ENCODE data around the gene CNMD. TPM values are rescaled to one million over a fixed set of nuclear protein-coding genes. Genes with fewer than 3 reads are reported as not detected.

The CNMD gene
- total RNA-seq (2014; rRNA removed; shearing (Covaris generic)) = not detected in 2 replicates

DNA sequence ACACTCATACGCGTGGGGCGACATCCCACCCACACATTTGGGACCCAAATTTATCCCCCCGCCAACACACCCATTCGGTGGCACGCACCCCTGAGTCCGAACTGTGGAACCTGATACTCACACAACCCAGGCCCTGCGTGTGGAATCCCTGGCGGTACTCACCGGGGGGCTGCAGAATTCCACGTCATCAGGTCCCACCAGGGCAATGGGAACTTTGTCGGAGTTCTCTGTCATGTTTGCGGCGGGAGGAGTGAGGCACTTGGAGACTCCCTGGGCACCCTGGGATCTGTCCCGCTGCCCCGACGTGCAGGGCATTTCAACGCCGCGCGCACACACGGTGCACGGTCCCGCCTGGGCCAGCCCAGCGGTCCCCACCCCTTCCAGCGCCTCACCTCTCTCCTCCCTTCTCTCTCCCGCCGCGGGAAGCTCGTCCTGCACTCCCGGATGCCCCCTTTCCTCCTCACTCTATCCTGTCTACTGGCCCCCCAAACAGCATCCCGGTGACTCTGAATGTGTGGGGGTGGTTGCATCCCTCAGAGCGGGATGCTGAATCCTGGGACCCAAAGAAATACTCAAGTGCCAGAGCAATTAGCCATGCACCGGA is at the start of gene CNMD:
Gene CNMD (minus strand): TSS at position 353 of the 604 bp plus-strand sequence. CDS start 119 bp downstream, at position 234.
- peak; percentile 1 for DNase-seq (ENCODE audit: low read depth)

GRCh38 chr13:52788011-52788410 is 48.4 kb upstream of the CNMD start:
- no peak for DNase-seq (ENCODE audit: low read depth)

DNA sequence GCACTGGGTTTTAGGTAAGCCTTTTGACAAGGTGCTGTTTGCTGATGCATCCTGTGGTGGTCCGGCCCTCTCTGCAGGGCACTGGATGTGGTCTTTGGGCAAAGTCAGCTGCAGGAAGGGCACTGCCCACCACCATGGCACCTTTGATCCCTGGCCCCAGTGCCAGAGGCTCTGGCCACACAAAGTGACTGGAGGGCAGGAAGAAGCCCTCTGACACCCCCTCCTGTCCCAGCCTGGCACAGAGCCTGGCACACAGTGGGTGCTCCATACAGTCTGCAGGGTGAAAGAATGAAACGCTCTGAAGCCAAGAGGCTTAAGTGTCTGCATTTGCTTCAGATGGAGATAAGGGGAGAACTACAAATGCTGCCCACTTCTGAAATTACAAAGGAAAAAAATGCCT is 47.6 kb upstream of the CNMD start:
- no peak for DNase-seq (ENCODE audit: low read depth)

- DNase-seq (ENCODE audit: low read depth) = peak; percentile 40
Observed at GRCh38 chr13:52786766-52787165, 47.1 kb upstream of the CNMD start.

DNA sequence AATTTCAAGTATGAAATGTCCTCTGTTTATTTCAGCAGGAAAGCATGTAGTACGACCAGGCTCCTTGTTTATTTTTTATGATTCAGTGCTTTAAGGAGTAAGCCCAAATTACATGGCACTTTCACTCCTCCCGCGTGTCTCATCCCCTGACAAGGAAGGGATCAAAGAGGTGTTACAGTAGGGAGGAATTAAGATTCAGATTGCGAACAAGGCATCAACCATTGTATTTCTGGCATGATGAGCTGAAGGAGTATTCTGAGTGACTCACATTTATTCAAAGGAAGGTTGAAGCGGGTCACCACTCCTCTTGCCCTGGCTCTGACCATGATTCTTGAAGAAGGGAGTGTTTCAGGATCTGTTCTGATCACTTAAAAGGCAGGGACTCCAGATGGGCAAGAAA is 46.1 kb upstream of the CNMD start:
- DNase-seq (ENCODE audit: low read depth) = no peak

DNA sequence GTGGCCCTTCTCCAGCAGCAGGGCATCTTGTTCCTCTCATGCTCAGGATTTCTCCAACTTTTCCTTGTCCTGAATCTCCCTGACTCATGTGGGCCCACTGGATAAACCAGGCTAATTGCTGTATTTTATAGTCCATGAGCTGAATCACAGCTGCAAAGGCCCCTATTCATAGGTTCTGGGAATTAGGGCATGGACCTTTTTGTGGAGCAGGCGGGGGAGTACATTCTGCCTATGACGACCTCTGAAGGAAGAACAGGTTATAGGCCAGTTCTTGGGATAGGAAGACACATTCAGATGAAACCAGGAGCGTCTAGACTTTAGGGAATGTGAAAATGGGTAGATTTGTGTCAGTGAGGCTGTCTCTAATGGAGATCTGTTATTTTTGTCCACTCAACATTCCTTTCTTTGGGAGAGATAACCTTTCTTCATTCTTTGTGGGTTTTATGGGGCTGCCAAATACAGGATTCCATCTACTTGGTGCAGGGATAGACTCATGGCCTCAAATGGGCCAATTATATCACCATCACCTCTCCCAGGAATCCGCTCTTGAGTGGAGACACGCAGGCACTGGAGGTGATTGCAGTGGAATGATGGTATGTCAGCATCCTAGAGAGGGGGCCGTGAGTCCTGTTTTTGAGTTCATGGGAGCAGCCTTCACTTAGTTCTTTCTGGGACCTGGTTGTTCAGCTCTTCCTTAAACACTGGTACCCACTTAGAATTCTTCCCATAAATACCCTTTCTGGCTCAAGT is 45.1 kb upstream of the CNMD start:
- no peak for DNase-seq (ENCODE audit: low read depth)

GRCh38 chr13:52783943-52784342 is 44.3 kb upstream of the CNMD start:
- DNase-seq (ENCODE audit: low read depth) = no peak

DNA sequence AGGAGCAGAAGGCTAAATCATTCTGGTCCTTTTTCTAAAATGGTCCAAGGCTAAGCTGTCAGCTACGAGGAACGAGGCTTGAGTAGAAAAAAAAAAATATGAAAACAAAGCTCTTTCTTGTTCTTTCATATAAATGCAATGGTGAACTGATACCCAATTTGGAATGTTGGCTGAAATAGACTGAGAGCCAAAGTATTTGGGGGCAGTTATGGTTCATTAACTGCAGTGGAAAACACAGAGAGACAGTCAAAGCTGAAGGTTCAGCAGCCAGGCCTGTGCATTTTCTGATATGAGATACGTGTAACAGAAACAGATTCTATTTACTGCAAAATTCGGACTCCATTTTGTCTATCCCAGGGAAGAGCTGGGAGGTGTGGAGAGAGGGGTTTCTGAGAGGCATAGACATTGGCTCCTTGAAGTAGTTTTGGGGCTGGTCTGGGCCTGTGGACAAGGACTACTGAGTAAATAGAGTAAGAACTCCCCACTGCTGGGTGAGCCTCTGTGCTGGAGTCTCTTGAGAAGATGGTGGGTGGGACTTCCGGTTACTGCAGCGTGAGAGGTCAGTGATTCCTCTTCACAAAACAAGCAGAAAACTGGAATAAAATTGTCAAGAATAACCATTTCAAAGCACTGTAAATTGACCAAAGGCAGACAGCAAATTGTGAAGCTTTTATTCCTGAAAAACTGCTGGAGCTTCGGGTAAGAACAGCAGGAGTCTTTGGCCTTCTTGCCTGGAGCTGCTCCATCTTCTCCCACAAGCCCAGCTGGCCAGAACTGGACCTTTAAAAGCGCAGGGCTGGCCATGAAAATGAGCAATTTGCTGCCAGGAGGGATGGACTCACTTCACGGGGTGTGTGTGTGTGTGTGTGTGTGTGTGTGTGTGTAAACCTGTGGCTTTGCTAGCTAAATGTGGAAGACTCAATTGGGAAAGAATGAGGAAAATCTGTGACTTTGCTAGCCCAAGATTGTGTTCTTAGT is 43.1 kb upstream of the CNMD start:
- no peak for DNase-seq (ENCODE audit: low read depth)

DNA sequence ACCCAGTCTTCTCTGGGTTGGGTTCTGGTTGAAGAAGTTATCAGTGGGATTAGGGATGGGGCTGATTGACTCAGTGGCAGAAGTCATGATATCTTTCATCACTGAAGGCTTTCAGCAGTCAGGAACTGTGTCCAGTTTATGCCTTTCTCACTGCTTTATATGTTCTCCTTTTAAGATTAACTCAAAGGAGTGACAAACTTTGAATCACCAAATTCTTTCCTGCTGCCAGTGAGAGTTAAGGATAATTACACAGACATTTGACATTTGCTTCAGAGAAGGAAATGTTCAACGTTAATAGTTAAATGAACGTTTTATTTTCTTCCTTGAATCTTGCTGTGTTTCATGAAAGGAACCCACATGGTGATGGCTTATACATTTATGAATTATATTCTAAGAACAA is 41.0 kb upstream of the CNMD start:
- no peak for DNase-seq (ENCODE audit: low read depth)

DNA sequence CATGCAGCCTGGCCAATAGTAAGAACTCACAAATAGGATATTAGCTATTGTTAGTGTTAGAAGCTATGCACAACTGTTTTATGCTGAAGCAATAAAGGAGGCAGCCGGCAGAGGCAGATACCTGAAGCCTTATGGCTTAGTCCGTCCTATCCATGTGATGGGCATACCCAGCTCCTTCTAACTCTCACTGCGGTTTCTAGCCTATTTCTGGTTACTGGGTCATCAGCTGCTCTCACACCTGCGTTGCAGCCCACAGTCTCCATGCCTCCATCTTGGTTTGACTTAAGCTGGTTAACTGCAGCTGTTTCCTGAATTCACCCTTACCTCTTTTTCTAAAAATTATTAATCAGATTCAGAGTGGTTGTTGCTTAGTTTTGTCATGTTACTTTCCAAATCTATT is 40.5 kb upstream of the CNMD start:
- DNase-seq (ENCODE audit: low read depth) = no peak

DNA sequence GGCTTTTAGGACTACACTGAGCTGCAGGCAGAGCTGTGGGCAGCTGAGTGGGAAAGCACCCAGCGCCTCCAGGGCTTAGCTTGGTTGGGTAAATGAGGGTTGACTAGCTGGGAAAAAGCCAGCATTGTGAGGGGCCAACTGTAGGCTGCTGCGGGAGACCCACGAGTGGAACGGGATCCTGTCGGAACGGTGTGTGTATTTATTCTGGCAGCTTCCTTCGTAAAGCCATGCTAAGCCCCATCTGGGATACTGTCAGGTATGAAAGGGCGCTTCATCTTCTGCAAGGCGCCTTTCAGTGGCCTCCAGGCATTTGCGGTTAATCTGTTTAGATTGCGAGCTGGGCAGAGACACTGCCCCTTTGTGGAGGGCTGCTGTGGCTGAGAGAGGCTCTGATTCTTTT is 39.5 kb upstream of the CNMD start:
- DNase-seq (ENCODE audit: low read depth) = peak; percentile 9

DNA sequence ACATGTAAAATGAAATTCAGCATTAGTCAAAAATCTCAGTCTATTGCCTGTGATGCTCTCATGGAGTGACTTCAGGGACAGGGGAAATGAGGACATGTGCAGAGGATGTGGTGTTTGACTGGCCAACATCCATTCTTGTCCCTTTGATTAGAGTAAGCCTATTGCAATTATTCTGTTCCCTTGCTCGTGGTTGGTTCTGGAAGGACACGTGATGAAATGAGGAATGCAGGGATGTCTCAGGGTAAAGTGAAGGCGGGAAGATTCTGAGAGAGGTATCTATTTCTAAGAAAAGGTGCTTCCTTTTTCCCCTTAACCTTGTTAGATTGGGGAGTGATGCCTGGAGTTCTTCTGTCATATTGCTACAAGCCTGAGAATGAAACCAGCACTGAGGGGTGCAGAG is 37.1 kb upstream of the CNMD start:
- DNase-seq (ENCODE audit: low read depth) = no peak

DNA sequence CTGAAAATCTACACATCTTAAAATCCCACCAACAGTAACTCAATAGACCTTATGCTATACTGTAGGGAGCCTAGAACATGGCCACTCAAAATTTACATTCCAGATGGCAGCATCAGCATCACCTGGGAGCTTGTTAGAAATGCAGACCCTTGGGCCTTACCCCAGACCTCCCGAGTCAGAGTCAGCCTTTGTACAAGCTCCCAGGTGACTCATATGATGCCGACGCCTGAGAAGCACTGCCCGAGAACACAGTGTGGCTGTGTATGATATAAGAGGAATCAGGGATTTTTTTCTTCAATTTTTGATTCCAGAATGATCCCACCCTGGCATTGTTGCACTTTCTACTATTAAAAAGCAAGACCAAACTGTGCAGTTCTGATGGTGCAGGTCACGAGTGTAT is 35.9 kb upstream of the CNMD start:
- no peak for DNase-seq (ENCODE audit: low read depth)

DNA sequence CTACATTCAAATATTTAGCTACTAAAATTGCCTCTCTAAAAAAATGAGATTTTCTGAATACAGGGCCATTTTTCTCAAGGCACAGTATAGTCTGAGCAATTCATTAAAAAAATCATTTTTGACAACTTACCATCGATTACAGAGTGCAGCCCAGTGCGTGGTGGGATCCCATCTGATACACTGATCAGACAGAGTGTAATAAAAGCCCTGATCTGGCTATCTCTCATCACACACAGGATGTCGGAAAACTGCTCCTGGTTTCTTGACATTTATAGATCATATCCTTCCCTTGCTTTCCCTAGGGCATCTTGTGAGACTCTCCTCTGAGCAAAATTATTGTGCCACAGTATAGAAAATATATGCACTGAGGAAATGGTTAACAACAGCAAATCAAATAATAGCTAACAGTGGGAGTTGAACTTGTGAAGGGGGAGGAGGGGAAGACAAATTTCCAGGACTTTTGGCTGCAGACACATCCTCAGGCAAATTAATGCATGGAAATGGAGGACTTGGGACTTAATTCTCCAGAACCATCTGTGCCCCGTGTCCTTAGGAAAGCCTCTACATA is 28.4 kb upstream of the CNMD start:
- DNase-seq (ENCODE audit: low read depth) = no peak

GRCh38 chr13:52765611-52766390 is 26.2 kb upstream of the CNMD start:
- no peak for DNase-seq (ENCODE audit: low read depth)

GRCh38 chr13:52760077-52760476 is 20.5 kb upstream of the CNMD start:
- DNase-seq (ENCODE audit: low read depth) = no peak

GRCh38 chr13:52758114-52758513 is 18.5 kb upstream of the CNMD start:
- no peak for DNase-seq (ENCODE audit: low read depth)

- no peak for DNase-seq (ENCODE audit: low read depth)
Observed at GRCh38 chr13:52751196-52751595, 11.6 kb upstream of the CNMD start.

GRCh38 chr13:52750713-52751112 is 11.1 kb upstream of the CNMD start:
- no peak for DNase-seq (ENCODE audit: low read depth)

- DNase-seq (ENCODE audit: low read depth) = no peak
Observed at GRCh38 chr13:52749419-52749818, 9.8 kb upstream of the CNMD start.

- DNase-seq (ENCODE audit: low read depth) = no peak
Observed at GRCh38 chr13:52746141-52746540, 6.5 kb upstream of the CNMD start.
